Measurements from ENCODE around the gene FLYWCH2.
"Not testable (repeated sequence)": the region's sequence is repeated elsewhere in the genome, so short reads cannot be mapped to it uniquely, and the experiment has no call there.

Gene FLYWCH2

DNA sequence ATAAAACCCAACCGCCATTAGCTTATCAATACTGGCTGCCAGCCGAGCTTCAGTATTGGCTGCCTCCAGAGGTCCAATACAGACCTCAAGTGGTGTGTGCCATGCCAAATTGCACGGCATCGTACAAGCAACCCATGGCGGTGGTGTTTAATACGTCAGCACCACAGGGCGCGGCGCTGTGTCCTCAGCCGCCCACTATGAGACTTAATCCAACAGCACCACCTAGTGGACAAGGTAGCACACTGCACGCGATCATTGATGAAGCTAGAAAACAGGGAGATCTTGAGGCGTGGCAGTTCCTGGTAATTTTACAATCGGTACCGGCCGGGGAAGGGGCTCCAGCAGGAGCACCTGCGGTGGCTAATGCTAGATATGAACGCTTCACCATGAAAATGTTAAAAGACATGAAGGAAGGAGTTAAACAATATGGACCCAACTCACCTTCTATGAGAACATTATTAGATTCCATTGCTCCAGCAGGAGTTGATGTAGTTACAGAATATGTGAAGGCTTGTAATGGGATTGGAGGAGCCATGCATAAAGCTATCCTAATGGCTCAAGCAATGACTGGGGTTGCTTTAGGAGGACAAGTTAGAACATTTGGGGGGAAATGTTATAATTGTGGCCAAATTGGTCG lies 44.1 kb downstream of the FLYWCH2 start (continued):
- TF ChIP-seq, protein P1, sequence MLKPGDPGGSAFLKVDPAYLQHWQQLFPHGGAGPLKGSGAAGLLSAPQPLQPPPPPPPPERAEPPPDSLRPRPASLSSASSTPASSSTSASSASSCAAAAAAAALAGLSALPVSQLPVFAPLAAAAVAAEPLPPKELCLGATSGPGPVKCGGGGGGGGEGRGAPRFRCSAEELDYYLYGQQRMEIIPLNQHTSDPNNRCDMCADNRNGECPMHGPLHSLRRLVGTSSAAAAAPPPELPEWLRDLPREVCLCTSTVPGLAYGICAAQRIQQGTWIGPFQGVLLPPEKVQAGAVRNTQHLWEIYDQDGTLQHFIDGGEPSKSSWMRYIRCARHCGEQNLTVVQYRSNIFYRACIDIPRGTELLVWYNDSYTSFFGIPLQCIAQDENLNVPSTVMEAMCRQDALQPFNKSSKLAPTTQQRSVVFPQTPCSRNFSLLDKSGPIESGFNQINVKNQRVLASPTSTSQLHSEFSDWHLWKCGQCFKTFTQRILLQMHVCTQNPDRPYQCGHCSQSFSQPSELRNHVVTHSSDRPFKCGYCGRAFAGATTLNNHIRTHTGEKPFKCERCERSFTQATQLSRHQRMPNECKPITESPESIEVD (tag by site-specific recombination; IDR thresholded peaks at IDR 0.05), result no peak
- TF ChIP-seq ZNF23 (tag by site-specific recombination; IDR thresholded peaks at IDR 0.05; ENCODE audit: borderline replicate concordance), result no peak
- TF ChIP-seq ZNF629 (tag by site-specific recombination; IDR thresholded peaks at IDR 0.05), result peak; percentile 88
- TF ChIP-seq ZNF658 (tag by site-specific recombination; IDR thresholded peaks at IDR 0.05), result no peak
- TF ChIP-seq ZFP41 (tag by site-specific recombination; IDR thresholded peaks at IDR 0.05; ENCODE audit: borderline replicate concordance), result no peak
- TF ChIP-seq ZNF548 (tag by site-specific recombination; IDR thresholded peaks at IDR 0.05), result no peak
- TF ChIP-seq ZNF174 (tag by site-specific recombination; IDR thresholded peaks at IDR 0.05), result no peak
- TF ChIP-seq TRIM28 (IDR thresholded peaks at IDR 0.05; ENCODE audit: borderline replicate concordance, low read length), result no peak
- TF ChIP-seq REST (tag by site-specific recombination; IDR thresholded peaks at IDR 0.05), result no peak
- TF ChIP-seq KLF17 (tag by site-specific recombination; IDR thresholded peaks at IDR 0.05), result peak; percentile 54; the same call in 1 of the 2 replicates
- no peak for TF ChIP-seq ZNF121 (tag by site-specific recombination; IDR thresholded peaks at IDR 0.05)
- TF ChIP-seq, protein P2, sequence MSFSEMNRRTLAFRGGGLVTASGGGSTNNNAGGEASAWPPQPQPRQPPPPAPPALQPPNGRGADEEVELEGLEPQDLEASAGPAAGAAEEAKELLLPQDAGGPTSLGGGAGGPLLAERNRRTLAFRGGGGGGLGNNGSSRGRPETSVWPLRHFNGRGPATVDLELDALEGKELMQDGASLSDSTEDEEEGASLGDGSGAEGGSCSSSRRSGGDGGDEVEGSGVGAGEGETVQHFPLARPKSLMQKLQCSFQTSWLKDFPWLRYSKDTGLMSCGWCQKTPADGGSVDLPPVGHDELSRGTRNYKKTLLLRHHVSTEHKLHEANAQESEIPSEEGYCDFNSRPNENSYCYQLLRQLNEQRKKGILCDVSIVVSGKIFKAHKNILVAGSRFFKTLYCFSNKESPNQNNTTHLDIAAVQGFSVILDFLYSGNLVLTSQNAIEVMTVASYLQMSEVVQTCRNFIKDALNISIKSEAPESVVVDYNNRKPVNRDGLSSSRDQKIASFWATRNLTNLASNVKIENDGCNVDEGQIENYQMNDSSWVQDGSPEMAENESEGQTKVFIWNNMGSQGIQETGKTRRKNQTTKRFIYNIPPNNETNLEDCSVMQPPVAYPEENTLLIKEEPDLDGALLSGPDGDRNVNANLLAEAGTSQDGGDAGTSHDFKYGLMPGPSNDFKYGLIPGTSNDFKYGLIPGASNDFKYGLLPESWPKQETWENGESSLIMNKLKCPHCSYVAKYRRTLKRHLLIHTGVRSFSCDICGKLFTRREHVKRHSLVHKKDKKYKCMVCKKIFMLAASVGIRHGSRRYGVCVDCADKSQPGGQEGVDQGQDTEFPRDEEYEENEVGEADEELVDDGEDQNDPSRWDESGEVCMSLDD (tag by site-specific recombination; IDR thresholded peaks at IDR 0.05), result no peak
- no peak for TF ChIP-seq KLF10 (tag by site-specific recombination; IDR thresholded peaks at IDR 0.05)
- TF ChIP-seq ZNF211 (tag by site-specific recombination; IDR thresholded peaks at IDR 0.05; ENCODE audit: low read depth), result no peak
- 0 out of 2 replicates have a peak, but pooled peaks have one; percentile 41 for TF ChIP-seq ZBTB17 (tag by site-specific recombination; IDR thresholded peaks at IDR 0.05)
- TF ChIP-seq ZFHX2 (tag by site-specific recombination; conservative IDR thresholded peaks at IDR 0.05), result peak; percentile 68

DNA sequence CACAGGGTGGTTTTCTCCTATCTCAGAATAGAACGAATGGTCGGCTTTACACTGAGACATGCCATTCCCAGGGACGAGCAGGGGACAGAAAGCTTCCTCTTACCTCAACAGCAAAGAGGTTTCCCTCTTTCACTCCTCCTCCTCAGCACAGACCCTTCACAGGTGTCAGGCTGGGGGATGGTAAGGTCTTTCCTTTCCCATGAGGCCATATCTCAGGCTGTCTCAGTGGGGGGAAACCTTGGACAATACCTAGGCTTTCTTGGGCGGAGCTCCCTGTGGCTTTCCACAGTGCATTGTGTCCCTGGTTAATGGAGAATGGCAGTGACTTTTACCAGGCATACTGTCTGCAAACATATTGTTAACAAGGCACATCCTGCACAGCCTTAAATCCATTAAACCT lies 45.1 kb downstream of the FLYWCH2 start:
- H3K9me3 ChIP-seq (ENCODE audit: control insufficient read depth, insufficient read depth, low read depth, low read length); H3K27ac ChIP-seq (ENCODE audit: extremely low read depth, low read depth, low read length); H3K4me1 ChIP-seq (ENCODE audit: control insufficient read depth, insufficient read depth, low read length); H3K4me3 ChIP-seq (ENCODE audit: low read depth, low read length); POLR2A ChIA-PET: not testable (repeated sequence)
- H3K36me3 ChIP-seq (ENCODE audit: control insufficient read depth in 2 of 2, insufficient read depth in 1 of 2, low read length in 2 of 2), result peaks cover 4 to 34% of the 10 kb centered on the region in 2 experiments; a peak in 2 of 3 replicates
- CTCF ChIA-PET, result interaction anchor here (0.8 to 3.2 kb wide), 7 partner anchors 9 to 89 kb away, joined by 3 to 23 read pairs (median 16); partner anchors contain the start of gene FLYWCH1

All from HEK293 (cell line).